GM18502 (cell line): ENCODE results near the gene ST3GAL5.

Source experiments
- ATAC-seq: cut with Tn5 transposase; IDR thresholded peaks from one replicate; pipeline ENCODE4 v1.9.1; 2021; ENCODE audit warnings: mild to moderate bottlenecking; ENCODE audit not compliant: unreplicated experiment, poor library complexity

Gene ST3GAL5

GRCh38 chr2:85794491-85795121, 94.2 kb downstream of the ST3GAL5 start:
- no peak for ATAC-seq

- no peak for ATAC-seq
Measured at GRCh38 chr2:85794038-85794441, 94.8 kb downstream of the ST3GAL5 start.

- no peak for ATAC-seq
Measured at GRCh38 chr2:85793584-85793983, 95.2 kb downstream of the ST3GAL5 start.

GRCh38 chr2:85792783-85793441, 95.9 kb downstream of the ST3GAL5 start:
- ATAC-seq = no peak

GRCh38 chr2:85791704-85792565, 96.9 kb downstream of the ST3GAL5 start:
- ATAC-seq = no peak

- ATAC-seq = no peak
Measured at GRCh38 chr2:85790499-85791188, 98.1 kb downstream of the ST3GAL5 start.

- no peak for ATAC-seq
Measured at GRCh38 chr2:85790032-85790431, 98.8 kb downstream of the ST3GAL5 start.

- no peak for ATAC-seq
Measured at GRCh38 chr2:85789271-85789670, 99.5 kb downstream of the ST3GAL5 start.

GRCh38 chr2:85788603-85789002, 100.2 kb downstream of the ST3GAL5 start:
- ATAC-seq = no peak

- ATAC-seq = no peak
Measured at GRCh38 chr2:85787981-85788340, 100.8 kb downstream of the ST3GAL5 start.

GRCh38 chr2:85787282-85787980, 101.4 kb downstream of the ST3GAL5 start:
- no peak for ATAC-seq
